HG02571 (cell line): ENCODE results near the gene ZDHHC22.

ENCODE experiments used
- ATAC-seq: cut with Tn5 transposase; IDR thresholded peaks from one replicate; pipeline ENCODE4 v1.9.1; 2021; ENCODE audit warnings: mild to moderate bottlenecking, moderate library complexity; ENCODE audit not compliant: unreplicated experiment

The ZDHHC22 gene

DNA sequence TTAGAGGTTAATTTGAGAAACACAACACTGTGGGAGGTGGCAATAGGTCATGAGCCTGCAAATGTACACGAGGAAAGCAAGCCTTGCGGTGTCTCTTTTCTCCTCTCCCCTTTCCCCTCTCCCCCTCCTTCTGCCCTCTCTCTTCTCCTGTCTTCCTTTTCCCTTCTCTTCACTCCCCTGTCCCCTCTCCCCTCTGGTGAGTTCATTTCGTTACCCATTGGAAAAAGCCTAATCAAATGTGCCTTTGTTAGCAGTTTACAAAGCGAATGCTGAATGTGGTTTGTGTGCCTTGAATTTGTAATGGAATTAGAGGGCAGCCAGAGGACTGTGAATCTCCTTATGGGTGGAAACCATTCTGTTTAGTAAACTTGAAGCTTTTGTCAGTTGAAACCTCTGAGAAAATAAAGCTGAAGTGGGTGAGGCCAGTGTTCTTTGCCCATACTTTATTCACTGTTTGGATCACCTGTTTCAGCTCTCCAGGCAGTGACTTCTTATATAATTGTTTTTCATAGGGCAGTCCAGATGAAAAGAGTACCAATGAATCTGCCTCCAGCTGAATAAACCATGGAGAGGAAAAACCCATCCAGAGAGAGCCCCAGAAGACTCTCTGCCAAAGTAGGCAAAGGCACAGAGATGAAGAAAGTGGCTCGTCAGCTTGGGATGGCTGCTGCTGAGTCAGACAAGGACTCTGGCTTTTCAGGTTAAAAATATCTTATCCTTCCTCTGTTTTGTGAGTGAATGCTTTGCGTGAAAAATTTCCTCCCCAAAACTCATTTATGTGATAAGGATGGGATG, 36.2 kb downstream of the ZDHHC22 start:
- no peak for ATAC-seq

- no peak for ATAC-seq
Measured at GRCh38 chr14:77104393-77104792, 37.2 kb downstream of the ZDHHC22 start.

- ATAC-seq = no peak
Measured at GRCh38 chr14:77103951-77104350, 37.6 kb downstream of the ZDHHC22 start.

DNA sequence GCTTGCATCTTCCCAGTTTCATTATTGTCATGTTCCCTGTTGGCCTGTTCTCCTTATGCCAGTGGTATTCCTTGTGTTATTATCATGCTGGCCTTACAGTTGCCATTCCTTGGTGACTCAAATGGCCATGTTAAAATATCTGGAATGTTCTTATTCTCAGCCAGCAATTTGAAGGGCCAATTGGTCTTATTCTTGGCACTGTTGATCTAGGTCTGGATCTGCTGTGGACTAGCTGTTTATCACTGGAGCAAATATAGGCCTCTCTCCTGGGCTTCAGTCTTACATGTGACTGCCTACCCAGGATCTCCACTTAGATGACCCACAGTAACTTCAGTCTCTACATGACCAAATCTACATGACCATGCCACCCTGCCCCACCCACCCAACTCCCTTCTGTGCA, 38.1 kb downstream of the ZDHHC22 start:
- no peak for ATAC-seq

DNA sequence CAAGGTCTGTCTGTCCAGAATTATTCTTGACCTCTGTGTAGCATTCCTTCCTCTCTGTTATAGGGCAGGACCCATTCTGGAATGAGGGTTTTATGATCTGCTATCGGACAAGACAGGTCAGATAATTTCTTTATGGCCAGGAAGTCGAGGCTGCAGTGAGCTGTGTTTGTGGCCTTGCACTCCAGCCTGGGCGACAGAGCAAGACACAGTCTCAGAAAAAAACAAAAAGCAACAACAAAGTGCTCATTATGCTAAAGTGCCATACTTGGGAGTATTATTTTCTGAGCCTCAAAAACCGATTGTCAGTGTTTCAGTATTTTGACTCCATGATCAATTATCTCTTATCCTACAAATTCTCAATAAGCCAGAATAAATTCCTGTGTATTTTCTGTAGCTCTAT, 39.4 kb downstream of the ZDHHC22 start:
- no peak for ATAC-seq

GRCh38 chr14:77100961-77101360, 40.6 kb downstream of the ZDHHC22 start:
- ATAC-seq = no peak

DNA sequence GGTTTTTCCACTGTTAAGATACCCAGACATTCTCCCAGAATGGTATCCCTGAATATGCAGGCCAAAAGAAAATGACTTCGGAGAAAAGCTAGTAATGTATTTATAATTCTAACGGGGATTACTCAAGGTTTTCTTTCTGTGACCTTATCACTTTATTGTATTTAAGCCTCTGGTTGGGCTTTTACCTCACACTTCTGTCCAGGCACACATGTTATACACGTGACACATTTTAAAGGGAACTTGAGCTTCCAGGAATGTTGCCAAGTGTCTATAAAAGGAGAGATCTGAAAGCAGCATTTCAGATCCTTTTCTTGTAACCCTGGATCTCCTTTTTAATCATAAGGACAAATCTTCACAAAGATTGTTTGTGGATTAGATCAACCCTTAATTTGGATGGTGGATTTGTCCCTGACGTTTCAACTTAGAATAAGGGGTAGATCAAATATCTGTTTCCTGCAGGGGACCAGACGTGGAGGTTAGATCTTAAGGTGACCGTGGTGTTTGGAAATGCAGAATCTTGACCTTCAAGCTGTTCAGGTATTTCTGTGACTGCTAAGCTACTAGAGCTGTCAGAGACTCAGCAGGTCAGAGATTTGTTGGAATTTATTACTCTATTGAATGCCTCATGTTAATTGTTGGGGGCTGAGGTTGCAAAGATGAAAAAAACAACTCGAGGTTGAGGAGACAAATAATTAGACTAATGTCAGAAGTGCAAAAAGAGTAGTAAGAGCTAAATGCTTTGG, 42.0 kb downstream of the ZDHHC22 start:
- ATAC-seq = no peak

GRCh38 chr14:77098529-77099353, 42.9 kb downstream of the ZDHHC22 start:
- no peak for ATAC-seq

DNA sequence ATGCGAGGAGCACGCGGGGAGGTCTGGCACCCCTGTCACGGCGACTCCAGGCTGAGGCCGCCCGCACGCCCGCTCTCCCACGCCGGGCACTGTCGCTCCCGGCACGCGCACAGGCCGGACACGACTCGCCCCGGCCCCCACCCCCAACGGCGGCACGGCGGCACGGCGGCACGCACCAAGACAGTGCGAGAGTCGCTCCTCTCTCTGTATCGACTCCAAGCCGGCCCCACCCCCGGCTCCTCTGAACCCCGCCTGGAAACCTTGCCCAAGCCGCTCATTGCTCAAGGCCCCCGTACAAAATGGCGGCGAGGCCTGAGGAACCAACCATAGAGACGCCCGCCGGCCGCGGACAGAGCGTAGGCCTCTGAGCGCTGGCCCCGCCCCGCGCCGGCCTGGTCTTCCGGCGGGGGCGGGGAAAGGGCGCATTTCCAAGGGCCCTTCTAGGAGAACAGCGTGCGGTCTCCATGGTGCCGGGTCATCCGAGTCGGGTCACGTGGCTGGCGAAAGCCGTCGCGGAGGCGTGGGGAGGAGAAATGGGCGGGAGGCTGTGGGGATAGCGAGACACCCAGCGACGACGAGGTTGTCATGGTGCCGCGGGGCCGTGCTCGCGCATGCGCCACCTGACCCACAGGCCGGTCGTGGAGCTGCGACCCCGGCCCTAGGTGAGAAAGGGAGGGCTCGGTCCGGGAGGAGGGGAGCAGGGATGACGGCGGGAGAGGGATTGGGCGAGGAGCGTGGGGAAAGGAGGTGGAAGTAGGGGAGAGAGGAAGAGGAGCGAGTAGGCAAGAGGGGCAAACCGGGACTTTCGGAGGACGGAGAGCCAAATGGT, 43.7 kb downstream of the ZDHHC22 start, which contains the start of gene CIPC:
CIPC (plus strand) TSS at position 559 of the 829 bp plus-strand sequence. CDS start 7,451 bp downstream, outside the sequence.
- ATAC-seq = peak; percentile 88

DNA sequence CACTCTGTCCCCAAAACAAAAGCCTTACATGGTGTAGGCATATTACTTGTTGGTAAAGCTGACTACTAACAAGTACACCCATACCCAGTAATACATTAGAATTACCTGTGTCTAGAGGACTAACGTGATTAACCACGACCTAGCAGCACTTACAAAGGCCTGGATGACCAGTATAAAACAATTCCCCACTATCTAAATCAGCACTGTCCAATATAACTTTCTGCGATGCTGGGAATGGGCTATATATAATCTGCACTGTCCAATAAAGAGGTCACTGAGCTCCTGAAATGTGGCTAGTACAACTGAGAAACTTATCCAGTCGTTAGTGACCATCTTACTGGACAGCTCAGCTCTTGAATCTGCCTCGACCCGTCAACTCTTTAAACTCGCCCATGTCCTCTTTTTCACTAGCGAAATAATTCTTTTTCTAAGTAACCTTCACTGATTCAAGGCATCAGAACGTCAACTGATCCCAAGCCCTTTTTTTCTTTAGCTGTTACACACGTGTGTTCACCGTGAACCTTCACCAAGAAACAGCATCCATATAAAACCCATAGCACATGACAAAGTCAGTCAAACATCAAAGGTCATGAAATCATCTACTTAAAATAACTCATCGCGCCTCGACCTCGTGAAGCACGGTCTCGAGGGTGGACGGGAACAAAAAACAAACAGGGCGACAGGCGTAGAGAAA, 44.4 kb downstream of the ZDHHC22 start:
- ATAC-seq = no peak

DNA sequence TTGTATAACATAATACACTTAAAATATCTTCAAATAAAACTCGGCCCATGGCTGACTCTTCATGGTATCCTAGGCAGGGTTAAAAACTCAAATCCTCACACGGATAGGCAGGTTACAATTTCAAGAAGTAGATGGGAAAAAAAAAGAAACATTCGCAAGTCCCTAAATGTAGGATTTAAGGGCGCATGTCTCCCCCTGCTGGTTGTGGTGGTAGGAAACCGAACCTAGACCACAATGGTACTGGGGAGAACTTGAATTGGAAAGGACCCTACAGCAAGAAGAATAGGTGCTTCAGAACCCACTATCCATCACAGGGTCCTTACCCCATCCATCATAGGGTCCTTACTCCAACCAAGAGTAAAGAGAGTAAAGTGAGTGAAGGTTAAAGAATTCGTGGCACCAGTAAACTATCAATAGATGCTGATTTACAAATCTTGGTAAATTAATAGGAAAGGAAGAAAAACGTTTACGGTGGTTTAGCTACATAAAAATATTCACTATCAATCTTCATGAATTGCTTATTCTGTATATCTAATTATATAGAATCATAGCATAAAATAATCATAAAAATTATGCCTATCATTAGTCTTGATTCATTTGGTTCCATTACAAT, 46.8 kb downstream of the ZDHHC22 start:
- no peak for ATAC-seq

GRCh38 chr14:77092676-77093075, 48.9 kb downstream of the ZDHHC22 start:
- ATAC-seq = no peak

DNA sequence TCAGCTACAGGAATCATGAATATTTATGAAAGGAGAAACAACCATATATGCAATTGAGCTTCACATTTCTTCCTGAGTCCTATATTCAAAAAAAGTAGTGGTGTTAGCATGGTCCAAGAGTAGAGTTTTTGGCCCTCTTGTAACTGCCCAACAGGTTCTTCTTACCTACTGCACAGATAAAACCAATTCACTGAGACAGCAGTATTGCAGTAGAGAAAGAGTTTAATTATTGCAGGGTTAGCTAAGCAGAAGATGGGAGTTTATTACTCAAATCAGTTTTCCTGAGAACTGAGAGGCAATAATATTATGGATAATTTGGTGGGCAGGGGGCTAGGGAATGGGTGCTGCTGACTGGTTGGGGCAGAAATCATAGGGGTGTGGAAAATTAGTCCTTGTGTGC, 50.1 kb downstream of the ZDHHC22 start:
- no peak for ATAC-seq

GRCh38 chr14:77088645-77089044, 52.9 kb downstream of the ZDHHC22 start:
- no peak for ATAC-seq

- no peak for ATAC-seq
Measured at GRCh38 chr14:77088219-77088618, 53.4 kb downstream of the ZDHHC22 start.

DNA sequence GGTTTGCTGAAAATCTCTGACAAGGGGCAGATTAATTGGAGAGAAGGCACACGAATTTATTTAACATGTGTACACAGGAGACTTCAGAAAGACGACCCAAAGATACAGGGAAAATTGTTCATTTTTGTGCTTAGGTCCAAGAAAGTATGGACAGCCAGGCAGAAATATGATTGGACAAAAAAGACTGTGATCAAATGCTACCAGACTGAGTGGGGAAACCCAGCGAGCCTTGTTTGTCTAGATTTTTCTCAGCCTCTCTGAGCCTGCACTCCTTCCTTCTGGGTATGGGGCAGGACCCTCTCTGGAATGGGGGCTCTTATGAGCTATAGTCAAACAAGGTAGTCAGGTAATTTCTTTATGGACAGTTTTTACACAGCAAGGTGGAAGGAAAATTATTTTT, 54.0 kb downstream of the ZDHHC22 start:
- ATAC-seq = no peak

GRCh38 chr14:77086951-77087350, 54.6 kb downstream of the ZDHHC22 start:
- ATAC-seq = no peak

DNA sequence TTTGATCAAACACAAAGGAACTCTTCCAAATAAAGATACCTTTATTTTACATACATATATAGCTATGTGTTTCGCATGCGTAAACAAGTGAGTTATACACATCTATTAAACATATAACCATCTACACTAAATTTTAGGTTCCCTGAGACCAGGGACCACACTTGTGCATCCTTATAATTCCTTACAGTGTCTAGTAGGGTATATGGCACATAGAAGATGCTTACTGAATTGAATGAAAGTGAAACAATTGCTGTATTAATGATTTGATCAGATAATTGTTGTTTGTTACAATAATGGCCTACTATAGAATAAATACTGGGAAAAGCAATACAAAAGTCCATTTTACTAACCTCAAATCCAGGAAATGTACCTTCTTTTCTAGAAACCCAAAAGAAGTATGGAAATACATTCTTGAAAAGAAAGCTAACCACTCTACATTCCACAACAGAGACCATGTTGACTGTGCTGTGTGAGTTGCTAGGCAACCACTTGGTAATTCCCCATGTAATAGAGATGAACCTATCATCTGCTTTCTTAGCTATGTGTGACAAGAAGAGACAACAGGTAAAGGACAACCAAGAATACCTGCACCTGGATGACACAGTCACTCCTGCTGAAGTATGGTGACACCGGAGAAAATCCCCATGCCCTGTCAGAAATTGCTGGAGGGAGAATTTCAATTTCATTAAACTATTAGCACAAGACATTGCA, 55.4 kb downstream of the ZDHHC22 start:
- ATAC-seq = no peak

- ATAC-seq = no peak
Measured at GRCh38 chr14:77085538-77085937, 56.1 kb downstream of the ZDHHC22 start.
